PC-9 (cell line): Measurements from ENCODE around the gene IFIT5. TPM values are rescaled to one million over a fixed set of nuclear protein-coding genes. Genes with fewer than 3 reads are reported as not detected.

Experiments used
- BruUV-seq: library from RNA; stranded (reverse); fragments of 400-500 nt; replicated peaks from 2 replicates; lab custom pipeline; 2021; lab: Mats Ljungman, UMichigan
- CTCF ChIA-PET: fragments of 300-600 bp; sonication (Branson Sonifier 250); formaldehyde crosslinking; loops from one replicate; lab custom pipeline; 2022; ENCODE audit warnings: antibody characterized with exemption; lab: Charles Lee
- POLR2A ChIA-PET: fragments of 300-600 bp; sonication (Branson Sonifier 250); formaldehyde crosslinking; loops from one replicate; lab custom pipeline; 2022; ENCODE audit warnings: antibody characterized with exemption; ENCODE audit not compliant: unreplicated experiment; lab: Charles Lee
- DNase-seq, 2 experiments: peaks; one replicate each; pipeline versions ENCODE4 v3.0.0 to v3.0.0-alpha.2; 2015 to 2022; ENCODE audit warnings: mixed read lengths in 1 of 2
- H2AFZ ChIP-seq: fragments of 200-600 bp; sonication (generic); 2 replicates; pipeline ENCODE4 v1.8.1; 2017; ENCODE audit warnings: antibody characterized with exemption
- H3F3A ChIP-seq: fragments of 200-600 bp; sonication (generic); 2 replicates; pipeline ENCODE4 v1.8.1; 2017; ENCODE audit warnings: antibody characterized with exemption, mild to moderate bottlenecking, low read depth; ENCODE audit not compliant: insufficient read depth
- H3K27ac ChIP-seq: fragments of 200-600 bp; sonication (generic); 2 replicates; pipeline ENCODE4 v1.6.1; 2016; ENCODE audit warnings: mixed run types
- H3K27me3 ChIP-seq: fragments of 200-600 bp; sonication (generic); 2 replicates; pipeline ENCODE4 v1.6.1; 2016; ENCODE audit warnings: low read depth, mixed run types; ENCODE audit not compliant: insufficient read depth
- H3K36me3 ChIP-seq: fragments of 200-600 bp; sonication (generic); 2 replicates; pipeline ENCODE4 v1.6.1; 2016; ENCODE audit warnings: low read depth, mixed run types
- H3K4me1 ChIP-seq: fragments of 200-600 bp; sonication (generic); replicated peaks from 2 replicates; pipeline ENCODE4 v1.6.1; 2016; ENCODE audit warnings: mixed run types; ENCODE audit not compliant: insufficient read depth
- H3K4me2 ChIP-seq: fragments of 200-600 bp; sonication (generic); 2 replicates; pipeline ENCODE4 v1.6.1; 2017; ENCODE audit warnings: mixed run types
- H3K4me3 ChIP-seq: fragments of 200-600 bp; sonication (generic); 2 replicates; pipeline ENCODE4 v1.6.1; 2016; ENCODE audit warnings: mixed run types
- H3K79me2 ChIP-seq: fragments of 200-600 bp; sonication (generic); 2 replicates; pipeline ENCODE4 v1.6.1; 2017; ENCODE audit warnings: low read depth, mixed run types
- H3K9me2 ChIP-seq: fragments of 200-600 bp; sonication (generic); 2 replicates; pipeline ENCODE4 v1.8.1; 2017; ENCODE audit warnings: mild to moderate bottlenecking; ENCODE audit not compliant: insufficient read depth
- H3K9me3 ChIP-seq: fragments of 200-600 bp; sonication (generic); 2 replicates; pipeline ENCODE4 v1.8.1; 2016; ENCODE audit warnings: low read depth; ENCODE audit not compliant: insufficient read depth
- H4K20me1 ChIP-seq: fragments of 200-600 bp; sonication (generic); 2 replicates; pipeline ENCODE4 v1.8.1; 2017; ENCODE audit not compliant: insufficient read depth
- CTCF ChIP-seq: fragments of 200-600 bp; sonication (generic); conservative IDR thresholded peaks from 2 replicates; pipeline ENCODE4 v1.6.1; 2017; ENCODE audit warnings: mixed run types, antibody characterized with exemption, mild to moderate bottlenecking, moderate library complexity
- EZH2 ChIP-seq: fragments of 200-600 bp; sonication (generic); IDR thresholded peaks from 2 replicates; pipeline ENCODE4 v1.8.0; 2017; ENCODE audit warnings: antibody characterized with exemption, low read depth
- intact Hi-C: fragments of 100-400 bp; cut with micrococcal nuclease; formaldehyde crosslinking; loops from one replicate; pipeline ENCODE4 v1.10.0; 2022; ENCODE audit not compliant: unreplicated experiment
- total RNA-seq: library from RNA; stranded (reverse); gene quantifications from 2 replicates; pipeline ENCODE4 v1.2.3, GENCODE V29; 2021

The IFIT5 gene
- total RNA-seq, 1 experiment from 2014 or later: 1.9 TPM

GRCh38 chr10:89428877-89429276 lies 14.5 kb downstream of the IFIT5 start:
- Histone ChIP-seq H3K4me1 (peaks cover 9% of the 10 kb centered on the region), H3K36me3 (no peaks in the 10 kb centered on the region), H3K9me3 (no peaks in the 10 kb centered on the region), H3K27ac (no peak overlapping the region), H3K27me3 (no peaks in the 10 kb centered on the region), H3K4me2 (no peak overlapping the region), H3F3A (no peaks in the 10 kb centered on the region), H4K20me1 (no peaks in the 10 kb centered on the region), H2AFZ (no peak overlapping the region), H3K79me2 (no peaks in the 10 kb centered on the region), H3K9me2 (no peaks in the 10 kb centered on the region), H3K4me3 (no peak overlapping the region)
- CTCF ChIA-PET: no interaction called here
- POLR2A ChIA-PET: no interaction called here
- BruUV-seq: no TSS peak
- no peak for TF ChIP-seq CTCF
- TF ChIP-seq EZH2: no peak
- intact Hi-C loops: loop anchor here (5.0 kb wide), 2 partner anchors 268 to 1443 kb away; partner anchors contain the start of gene RPP30
- no peak for DNase-seq

GRCh38 chr10:89431977-89432376 lies 17.6 kb downstream of the IFIT5 start:
- Histone ChIP-seq H4K20me1 (no peaks in the 10 kb centered on the region), H3F3A (no peaks in the 10 kb centered on the region), H2AFZ (no peak overlapping the region), H3K79me2 (no peaks in the 10 kb centered on the region), H3K4me2 (no peak overlapping the region), H3K4me3 (no peak overlapping the region), H3K9me3 (no peaks in the 10 kb centered on the region), H3K27me3 (no peaks in the 10 kb centered on the region), H3K4me1 (peaks cover 9% of the 10 kb centered on the region), H3K36me3 (no peaks in the 10 kb centered on the region), H3K9me2 (no peaks in the 10 kb centered on the region), H3K27ac (no peak overlapping the region)
- no TSS peak for BruUV-seq
- intact Hi-C loops: no loop called here
- DNase-seq: peak in 1 of 2 experiments; percentile 44
- TF ChIP-seq EZH2: no peak
- TF ChIP-seq CTCF: no peak
- ChIA-PET POLR2A (interaction anchor here (0.5 to 0.9 kb wide), 3 partner anchors 26 to 180 kb away, joined by 8 to 11 read pairs (median 8); partner anchors contain the start of gene LIPA), CTCF (interaction anchor here (1.1 kb wide), 1 partner anchor 133 kb away, joined by 3 read pairs; no protein-coding TSS in a partner anchor)

- TF ChIP-seq EZH2: no peak
- TF ChIP-seq CTCF: no peak
- Histone ChIP-seq H4K20me1 (no peaks in the 10 kb centered on the region), H3F3A (no peaks in the 10 kb centered on the region), H3K9me3 (no peaks in the 10 kb centered on the region), H3K79me2 (no peaks in the 10 kb centered on the region), H3K4me2 (no peak overlapping the region), H2AFZ (no peak overlapping the region), H3K9me2 (no peaks in the 10 kb centered on the region), H3K4me3 (no peak overlapping the region), H3K36me3 (no peaks in the 10 kb centered on the region), H3K4me1 (no peaks in the 10 kb centered on the region), H3K27ac (no peak overlapping the region), H3K27me3 (no peaks in the 10 kb centered on the region)
- ChIA-PET CTCF (no interaction called here), POLR2A (no interaction called here)
- DNase-seq: no peak
- intact Hi-C loops: no loop called here
- no TSS peak for BruUV-seq
Observed at GRCh38 chr10:89438525-89438924, 24.2 kb downstream of the IFIT5 start.
